ENCODE results near the gene GNAQ.

GNAQ gene

DNA sequence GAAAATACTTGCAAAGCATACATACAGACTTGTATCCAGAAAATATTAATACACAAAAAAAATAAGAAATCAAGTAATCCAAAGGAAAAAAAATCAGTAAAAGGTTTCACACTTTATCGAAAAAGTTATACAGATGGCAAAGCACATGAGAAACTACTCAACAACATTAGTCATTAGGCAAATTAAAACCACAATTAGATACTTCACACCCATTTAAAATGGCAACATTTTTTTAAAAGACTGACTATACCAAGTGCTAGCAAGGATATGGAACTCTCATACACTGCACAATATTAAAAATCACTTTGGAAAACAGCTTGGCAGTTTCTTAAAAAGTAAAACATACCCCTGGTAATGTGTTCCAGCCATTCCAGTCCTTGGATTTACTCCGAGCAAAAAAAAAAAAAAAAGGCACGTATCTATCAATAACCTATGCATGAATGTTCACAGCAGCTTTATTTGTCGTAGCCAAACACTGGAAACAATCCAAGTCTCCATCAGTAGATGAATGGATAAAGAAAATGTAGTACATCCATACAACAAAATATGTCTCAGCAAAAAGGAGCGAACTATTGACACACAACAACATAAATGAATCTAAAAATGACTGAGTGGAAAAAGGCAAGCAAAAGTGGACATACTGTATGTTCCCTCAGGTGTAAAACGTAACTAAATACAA lies 66.0 kb downstream of the GNAQ start:
- no peak for DNase-seq

DNA sequence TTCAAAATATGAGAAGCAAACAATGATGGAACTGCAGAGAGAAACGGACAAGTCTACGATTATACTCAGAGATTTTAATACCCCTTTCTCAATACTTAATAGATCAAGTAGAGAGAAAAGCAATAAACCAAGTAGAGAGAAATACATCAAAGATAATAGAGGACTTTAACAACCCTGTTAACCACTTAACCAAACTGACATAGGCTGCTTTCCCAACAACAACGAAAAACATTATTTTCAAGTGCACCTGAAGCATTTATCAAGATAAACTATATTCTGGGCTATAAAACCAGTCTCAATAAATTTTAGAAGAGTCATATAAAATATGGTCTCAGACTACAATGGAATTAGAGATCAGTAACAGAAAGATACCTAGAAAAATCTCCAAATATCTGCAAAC lies 67.4 kb downstream of the GNAQ start:
- no peak for DNase-seq

DNA sequence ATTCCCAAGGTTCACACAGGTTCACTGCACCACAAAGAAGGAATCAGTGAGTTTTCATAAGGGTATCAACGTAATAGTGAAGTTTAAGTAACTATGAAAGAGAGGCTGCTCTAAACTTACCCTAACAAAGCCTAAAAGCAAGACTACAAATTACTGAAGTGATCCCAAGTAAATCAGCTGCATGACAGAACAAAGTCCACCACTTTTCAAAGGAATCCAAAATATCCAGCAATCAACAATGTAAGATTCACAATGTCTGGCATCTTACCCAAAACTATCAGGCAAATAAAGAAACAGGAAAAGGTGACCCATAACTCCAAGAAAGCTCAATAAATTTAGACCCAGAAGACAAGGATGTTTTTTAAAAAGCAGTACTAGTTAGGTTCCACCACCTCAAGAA lies 70.1 kb downstream of the GNAQ start:
- no peak for DNase-seq

DNA sequence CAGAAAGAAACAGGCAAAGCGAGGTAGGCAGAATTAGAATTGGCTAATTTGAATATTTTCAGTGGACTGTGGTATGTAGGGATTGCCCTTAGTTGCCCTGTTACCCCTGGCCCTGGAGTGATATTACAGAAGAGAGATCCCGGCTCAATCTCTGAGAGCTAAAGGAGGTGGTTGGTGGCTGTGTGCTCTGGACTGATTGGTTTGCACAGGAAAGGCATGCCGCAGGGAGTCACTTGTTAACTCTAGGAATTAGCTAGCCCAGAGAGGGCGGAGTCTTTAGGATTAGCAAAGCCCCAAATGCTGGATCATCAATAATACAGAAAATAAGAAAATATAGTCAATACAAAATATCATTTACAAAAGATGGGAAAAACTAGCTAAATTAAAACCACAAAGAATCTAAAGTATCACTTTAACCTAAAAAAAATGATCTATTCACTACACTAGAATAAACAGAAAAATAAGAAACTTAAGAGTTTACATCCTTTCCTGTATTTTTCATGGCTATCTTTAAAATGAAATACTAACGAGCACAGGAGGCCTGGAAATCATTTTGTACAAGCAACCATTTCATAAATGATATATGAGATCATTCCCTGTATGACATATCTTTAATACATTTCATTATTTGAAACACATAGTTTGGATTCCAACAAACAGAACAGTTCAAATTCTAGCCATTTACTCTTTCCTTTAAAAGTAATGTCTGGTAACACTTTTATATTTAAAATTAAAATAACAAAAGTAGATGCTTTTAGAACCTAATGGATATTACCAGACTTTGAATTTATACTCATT lies 71.1 kb downstream of the GNAQ start:
- DNase-seq: no peak

DNA sequence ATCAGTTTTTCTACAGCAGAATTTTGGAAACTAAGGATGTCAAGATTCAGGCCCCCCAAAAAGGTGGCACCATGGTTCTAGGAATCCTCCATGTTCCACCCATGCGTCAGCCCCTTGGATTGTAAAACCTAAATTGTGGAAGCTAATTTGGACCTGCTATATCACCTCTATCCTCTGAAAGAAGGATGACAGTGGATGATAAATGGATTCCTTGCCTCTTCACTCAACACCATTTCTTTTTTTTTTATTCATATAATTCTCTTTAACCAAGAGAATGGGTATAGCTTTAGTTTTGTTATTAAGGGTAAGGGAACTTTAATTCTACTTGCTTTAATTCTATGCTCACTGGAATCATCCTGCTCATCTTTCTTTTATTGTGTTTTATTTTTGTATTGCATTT lies 71.8 kb downstream of the GNAQ start:
- no peak for DNase-seq

DNA sequence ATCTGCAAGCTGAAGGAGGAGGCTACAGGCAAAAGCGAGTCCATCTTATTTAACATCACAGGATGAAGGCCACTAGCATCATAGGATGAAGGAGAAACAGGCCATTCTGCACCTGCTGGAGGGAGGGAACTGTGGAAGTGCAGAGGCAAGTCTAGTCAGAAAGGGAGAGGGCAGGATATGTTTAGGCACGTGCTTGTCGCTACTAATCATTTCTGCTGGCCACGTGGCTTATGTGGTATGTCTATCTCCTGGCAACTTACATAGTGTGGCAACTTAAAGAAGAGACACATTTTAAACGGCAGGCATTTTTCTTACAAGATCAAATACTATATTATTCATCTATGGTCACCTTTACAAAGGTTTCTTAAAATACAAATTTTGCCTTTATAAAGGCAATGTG lies 74.0 kb downstream of the GNAQ start:
- no peak for DNase-seq

DNA sequence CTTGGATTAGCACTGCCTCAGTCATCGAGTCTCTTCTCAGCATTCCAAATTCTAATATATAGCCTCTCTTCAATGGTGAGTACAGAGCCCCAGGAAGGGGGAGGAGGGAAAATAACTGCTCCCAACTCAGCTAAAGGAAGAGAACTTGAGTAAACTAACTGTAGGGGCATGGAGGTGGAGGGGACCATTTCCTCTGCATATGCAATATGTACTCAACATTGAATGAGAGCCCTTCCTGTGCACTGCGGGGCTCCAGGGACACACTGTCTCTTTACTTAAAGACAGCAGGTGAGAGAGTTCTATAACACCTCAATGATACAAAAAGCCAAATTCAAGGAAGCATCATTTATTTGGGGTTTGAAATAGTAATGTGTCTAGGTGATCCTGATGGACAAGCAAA lies 75.1 kb downstream of the GNAQ start:
- no peak for DNase-seq

DNA sequence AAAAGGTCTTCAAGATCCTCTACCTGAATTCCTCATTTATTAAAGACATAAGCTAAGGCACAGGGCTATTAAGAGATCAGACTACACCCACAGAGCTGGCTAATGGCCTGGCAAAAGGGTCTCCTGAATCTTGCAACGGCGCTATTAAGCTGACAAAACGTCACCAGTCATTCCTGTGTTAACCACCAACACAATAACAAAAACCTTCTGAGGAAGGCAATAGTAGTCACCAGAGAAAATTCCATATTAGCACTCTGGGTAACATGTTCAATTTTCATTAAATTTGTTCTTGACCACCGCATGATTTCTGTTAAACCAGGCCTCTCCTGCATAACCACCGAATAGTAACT lies 77.0 kb downstream of the GNAQ start:
- no peak for DNase-seq

DNA sequence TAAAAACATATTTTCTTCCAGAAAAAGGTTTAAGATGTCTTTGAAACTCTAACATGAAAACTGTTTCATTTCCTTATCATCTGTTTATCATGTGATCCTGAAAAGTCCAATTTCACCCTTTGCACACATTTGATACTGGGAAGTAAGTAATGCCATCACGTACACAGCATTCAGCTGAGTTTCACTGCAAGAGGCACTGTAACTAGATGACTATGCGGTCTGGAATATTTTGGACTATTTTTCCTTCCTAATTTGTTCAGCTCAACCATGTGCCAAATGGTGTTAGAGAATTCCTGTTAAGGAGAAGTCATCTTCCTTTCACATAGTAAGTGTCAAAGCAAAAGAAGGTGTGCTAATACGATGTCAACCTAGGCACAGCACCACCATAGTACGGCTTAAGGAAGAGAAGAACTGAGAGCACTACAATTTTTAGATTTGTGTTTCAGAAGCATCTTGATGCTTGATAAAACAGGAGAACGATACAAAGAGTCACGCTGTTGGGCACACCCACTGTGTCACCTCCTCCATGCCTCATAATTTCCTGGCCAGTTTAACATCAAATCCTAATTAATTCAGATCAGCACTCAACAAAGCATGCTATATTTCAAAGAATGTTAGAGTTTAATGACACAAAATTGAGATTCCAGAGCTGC lies 77.5 kb downstream of the GNAQ start:
- DNase-seq: no peak

DNA sequence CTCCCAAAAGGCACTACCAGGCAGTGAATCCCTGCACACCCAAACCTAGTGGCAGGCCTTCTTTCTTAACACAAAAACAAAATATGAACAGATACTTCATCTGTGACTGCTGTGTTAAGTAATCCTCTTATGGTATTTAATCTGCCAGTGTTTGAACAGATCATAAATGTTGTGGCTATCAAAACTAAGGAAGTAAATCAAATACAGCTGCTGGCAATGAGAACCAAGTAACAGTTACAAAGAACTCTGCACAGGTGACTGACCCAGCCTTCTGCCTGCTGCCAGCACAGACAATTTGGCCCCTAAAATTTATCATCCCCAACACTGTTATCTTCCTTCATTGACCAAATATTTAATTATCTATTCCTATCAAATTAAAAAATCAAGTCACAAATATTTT lies 78.0 kb downstream of the GNAQ start:
- DNase-seq: no peak

DNA sequence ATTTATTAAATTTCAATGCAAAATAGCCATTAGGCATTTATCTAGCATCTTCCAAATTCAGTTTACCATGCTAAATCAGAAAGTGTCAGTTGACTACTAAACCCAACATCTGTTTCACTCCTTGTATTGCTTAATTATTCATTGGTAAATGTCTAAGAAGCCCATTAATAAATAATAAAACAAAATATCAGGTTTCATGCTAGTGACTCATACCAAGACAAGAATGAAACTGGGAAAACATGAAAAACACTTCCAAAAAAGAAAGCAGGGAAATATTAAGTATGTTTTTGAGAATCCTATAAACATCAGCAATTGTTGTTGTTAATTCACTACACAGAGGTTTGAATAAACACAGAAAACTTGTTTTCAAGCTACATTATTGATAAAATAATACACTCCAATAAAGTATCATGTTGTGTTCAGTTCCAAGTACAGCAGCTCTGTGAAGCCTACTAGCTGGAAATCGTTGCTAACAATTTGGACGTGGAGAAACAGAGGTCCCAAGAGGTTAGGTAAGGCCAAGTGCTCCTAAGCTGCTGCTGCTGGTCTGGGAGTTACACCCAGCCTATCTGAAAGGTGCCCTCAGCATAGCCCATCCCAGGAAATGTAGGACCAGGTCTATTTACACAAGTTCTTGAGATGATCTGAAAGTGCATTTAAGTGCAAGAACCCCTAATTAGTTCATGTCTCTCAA lies 78.8 kb downstream of the GNAQ start:
- no peak for DNase-seq

DNA sequence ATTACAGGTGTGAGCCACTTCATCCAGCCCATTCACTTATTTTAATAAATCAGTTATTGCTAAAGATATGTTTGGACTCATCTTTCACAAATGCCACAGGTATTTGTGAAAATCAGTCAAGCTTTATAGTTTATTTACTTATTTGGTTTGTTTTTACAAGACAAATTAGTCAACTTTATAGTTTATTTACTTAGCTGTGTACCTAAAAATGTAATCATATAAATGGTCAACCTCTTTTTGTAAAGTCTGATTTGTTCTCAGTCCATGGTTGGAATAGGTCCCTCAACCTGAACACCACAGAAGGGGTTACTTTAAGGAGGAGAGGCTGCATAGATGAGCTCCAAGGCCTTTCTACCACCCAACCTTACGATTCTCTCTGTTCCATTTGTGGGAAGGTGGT lies 80.2 kb downstream of the GNAQ start:
- no peak for DNase-seq

DNA sequence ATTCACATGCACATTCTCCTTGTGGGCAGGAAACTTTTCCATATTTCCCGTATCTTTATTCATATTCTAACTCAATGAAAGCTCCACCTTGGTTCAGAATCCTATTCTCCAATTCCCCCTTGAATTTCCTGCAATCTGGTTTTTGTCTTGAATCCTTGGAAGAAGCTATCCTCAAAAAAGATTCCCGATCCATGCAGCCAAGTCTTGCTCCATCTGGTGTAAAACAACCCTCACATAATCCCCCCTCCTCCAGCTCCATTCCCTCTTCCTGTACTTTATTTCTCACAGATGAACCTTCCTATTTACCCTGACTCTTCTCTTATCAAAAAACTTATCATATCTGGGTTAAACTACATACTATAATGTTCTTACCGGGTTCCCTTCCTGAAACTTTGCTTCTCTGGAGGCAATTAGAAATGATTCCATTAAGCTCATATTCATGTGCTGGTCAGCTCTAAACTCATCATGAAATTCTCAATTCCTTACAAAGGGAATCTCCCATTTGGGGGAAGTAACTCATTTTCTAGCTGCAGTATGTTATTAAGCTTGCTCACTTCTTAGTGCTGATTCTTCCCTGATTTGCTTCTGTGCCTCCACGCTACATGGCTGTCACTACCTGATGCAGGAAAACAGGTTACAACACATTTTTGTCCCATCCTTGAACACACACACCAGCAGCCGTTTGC lies 81.7 kb downstream of the GNAQ start:
- no peak for DNase-seq

DNA sequence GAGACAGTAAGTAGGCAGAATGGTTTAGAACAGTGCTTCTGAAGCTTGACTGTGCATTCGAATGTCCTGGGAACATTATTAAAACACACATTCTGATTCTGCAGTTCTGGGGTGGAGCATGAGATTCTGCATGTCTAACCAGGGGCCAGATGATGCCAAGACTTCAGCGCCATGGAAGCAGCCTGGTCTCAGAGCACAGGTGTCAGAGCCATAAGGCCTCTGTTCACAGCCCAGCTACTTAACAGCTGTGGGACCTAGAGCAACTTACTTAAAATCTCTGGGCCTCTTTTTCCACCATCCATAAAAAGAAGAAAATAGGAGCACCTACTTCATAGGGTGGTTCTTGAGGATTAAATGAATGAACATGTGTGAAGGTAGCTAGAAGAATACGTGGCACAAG lies 84.0 kb downstream of the GNAQ start:
- DNase-seq: no peak

DNA sequence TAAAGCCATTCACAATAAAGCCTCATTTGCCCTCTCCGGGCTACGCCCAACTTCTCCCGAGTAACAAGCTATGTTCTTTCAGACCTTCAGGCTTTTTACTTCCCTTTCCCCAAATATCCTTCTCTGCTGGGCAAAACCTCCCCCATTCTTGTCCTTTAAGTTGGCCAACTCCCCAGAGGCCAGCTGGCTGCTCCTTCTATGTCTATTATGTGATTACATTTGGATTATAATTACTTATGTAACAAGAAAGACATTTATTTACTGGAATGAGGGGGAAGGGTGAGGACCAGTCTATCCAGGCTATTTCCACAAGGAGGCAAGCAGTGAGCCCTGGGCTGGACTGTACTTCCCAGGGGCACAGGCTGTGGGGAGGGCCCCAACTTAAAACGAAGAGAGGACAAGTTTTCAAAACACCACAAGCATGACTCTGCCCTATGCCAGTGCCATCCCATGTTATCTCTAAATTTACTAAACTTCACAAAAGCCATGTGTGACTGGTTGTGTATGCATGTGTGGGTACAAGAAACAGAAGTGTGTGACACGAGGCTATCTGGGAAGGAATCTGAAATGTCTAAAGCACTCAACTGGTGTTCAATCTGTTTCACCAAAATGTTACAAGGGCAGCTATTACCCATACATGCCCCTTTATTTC lies 84.5 kb downstream of the GNAQ start:
- DNase-seq: no peak

DNA sequence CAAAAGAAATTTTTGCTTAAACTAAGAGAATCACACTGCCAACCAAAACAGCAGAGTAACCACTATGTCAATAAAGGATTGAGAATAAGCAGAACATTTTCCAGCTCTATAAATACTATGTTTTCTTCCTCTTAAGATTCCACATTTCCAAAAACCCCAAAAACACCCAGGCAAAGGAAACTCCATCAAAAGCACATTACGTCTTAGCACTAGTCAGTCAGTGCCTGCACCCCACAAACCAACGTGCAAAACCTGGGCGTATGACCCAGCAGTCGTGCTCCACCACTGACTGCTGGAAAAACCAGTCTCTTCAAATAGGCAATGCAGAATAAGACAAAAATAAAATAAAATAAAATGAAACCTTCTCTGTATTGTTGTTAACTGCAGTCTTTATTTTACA lies 85.3 kb downstream of the GNAQ start:
- DNase-seq: no peak

DNA sequence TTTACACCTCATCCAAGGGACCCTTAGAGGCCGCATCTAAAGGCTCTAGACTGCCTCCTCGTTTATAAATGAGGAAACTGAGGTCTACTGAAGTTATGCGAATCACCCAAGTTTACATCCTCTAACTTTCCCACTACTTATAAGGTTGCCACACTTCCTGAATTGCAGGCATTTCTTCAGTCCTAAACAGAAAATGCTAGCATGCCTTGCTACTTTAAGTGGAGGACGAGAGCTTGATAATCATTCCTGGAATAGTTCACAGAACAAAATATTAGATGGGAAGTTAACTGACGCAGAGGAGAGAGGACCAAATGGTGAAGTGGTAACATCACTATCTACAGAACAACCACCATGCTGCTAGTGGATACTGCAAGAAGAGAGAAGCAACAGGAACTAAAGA lies 85.8 kb downstream of the GNAQ start:
- DNase-seq: no peak

DNA sequence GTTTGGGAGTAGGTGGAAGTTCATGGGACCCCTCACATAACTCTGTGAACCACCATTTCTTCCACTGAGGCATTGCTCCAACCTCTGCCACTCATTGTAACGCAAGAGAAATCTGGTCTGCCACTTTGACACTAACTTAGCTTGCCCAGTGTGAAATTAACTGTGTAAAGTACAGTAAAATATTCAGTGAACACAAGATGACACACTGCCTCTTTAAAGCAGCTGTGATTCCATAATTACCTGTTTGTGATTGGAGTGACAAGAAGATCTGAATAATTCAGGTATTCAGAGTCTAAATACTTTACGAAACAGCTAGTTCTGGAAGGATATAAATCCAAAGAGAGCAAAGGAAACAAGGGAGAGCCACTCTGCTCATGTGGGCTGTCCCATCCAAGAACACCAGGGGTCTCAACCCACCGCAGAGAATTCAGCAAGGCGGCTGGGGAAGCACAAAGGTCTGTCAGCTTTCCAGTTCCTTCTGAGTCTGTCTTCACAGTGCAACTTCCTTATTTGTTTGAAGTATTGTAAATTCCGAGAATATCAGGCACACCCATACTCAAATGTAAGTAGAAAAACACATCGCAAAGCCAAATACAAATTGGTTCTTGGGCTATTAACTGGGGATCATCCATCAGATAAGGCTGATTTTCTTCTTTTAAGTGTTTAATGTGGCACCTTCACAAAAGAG lies 86.9 kb downstream of the GNAQ start:
- peak; percentile 11 for DNase-seq

DNA sequence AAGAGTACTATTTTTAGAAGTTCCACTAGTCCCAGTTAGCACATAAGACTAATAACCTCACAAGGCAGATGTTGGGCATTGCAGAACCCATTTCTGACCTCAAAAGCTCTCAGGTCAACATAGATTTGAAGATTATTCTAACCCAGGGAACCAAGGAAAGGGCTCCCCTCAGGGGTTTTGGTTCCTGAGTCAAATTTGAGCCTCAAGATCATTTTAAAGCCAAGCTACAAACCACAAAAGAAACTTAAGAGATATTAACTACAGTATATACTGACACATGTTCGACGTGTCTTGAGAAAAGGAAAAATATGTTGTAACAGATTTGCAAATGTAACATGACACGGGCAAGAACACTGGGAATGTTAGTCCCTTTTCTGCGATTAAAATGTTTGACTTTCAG lies 88.6 kb downstream of the GNAQ start:
- DNase-seq: no peak

DNA sequence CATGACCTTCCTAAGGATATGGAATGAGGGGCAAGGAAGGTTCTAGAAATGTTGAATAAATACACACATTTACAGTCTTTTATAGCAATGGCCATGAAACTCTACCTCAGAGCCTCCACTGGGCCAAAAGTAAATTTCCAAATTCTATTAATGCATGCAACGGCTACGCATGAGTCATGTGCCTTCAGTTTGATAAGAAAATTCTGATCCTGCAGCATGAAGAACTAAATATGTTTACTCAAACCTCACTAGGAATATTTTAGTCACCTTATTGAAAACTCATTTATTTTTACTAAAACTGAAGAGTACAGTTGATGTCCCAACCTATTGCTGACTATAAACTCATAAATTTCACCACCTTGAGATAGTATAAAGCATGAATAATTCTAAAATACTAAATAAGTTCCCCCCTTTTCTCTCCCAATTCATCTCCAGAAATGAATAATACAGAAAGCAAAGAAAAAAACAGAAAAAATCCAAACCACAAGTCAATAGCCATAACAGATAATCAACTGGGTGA lies 92.4 kb downstream of the GNAQ start:
- no peak for DNase-seq

DNA sequence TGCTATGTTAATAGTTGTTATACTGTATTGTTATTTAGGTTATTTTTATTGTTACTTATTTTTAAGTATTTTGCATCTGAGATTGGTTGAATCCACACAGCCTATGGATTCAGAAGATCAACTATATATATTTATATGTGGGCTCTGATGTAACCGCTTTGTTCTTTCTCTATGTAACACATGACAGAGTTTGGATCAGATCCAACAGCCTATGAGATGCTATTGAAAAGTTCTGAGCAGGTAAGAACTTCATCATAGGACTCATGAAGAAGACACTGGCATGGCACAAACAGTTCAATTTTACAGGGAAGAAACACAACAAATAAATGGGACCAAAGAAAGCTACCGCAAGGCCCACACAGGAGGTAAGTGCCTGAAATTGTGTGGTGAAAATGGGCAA lies 93.4 kb downstream of the GNAQ start:
- DNase-seq: no peak

DNA sequence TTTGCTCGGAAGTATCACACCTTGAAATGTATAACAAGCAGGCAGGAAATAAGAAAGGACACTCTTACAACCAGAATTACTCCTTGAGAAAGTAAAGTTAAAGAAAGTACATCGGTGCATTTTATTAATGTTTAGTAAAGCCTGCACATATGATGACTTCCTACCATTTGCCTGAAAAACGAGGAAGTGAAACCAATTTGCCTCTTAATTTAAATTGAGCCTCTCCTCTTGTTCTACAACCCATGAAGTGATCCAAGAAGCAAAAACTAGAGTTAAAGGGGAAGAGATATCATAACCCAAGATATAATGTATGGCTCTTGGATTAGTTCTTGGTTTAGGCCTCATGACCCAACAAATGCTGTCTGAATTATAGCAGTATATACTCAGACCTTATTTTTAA lies 95.6 kb downstream of the GNAQ start:
- no peak for DNase-seq
